Eye (tissue), 1 donor: ENCODE results near the gene CUL7.
A peak's percentile ranks its signal among the peaks of the same experiment; 100 is the strongest.
"Not testable (repeated sequence)": the region's sequence is repeated elsewhere in the genome, so short reads cannot be mapped to it uniquely, and the experiment has no call there.

Experiments
- DNase-seq: peaks from one replicate; pipeline ENCODE4 v3.0.0-alpha.2; 2015

Gene CUL7

DNA sequence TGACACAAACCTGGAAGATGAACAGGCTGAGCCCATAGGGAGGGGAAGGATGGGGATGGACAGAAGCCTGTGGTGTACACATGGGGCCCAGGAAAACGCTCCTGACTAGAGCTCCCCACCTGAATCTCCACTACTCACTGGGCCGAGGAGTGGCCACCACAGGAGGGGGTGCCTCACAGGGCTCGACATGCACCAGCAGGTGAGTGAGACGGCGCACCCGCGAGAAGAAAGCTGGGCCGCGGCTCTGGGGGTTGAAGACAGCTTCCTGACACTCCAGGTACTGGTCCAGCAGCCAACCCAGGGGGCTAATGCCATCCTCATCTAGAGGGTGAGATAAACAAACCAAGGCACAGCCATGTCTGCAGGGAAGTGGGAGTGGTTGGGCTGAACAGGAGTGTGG, 10.3 kb downstream of the CUL7 start:
- no peak for DNase-seq

DNA sequence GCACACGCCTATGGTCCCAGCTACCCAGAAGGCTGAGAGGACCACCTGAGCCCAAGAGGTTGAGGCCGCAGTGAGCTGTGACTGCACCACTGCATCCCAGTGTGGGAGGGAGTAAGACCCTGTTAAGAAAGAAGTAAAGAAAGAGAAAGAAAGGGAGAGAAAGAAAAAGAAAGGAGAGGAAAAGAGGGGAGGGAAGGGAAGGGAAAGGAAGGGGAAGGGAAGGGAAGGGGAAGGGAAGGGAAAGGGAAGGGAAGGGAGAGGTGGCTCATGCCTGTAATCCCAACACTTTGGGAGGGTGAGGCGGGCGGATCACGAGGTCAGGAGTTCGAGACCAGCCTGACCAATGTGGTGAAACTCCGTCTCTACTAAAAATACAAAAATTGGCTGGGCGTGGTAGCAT, 12.2 kb downstream of the CUL7 start:
- not testable (repeated sequence) for DNase-seq

DNA sequence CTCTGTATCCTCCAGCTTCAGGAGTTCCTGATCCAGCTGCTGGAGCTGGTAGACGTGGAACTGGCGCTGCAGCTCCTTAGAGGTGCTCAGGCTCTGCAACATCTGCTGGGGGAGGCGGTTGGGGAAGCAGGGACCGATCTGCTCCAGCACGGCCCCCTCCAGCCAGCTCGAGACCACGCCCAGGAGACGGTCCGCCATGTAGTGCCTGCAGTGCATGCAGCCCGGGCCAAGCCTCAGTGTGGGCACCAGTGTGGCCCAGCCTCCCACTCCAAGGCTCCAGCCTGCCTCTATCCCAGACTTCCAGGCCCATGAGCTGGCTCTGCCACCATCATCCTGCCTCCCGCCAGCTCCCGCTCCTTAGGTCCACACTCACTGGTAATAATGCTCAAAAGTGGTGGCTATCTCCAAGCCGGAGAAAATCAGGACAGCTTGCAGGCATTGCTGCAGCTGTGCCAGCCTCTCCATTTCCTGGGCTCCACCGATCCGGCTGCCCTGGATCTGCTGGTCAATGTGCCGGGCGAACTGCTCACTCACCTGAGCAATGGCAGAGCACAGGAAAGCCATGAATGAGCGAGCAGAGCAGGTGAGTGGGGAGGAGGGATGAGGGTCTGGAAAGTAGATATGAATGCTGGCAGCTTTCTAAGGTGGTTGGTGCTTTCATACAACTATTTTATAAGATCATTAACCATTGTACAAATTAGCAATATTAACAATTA, 13.0 kb downstream of the CUL7 start:
- no peak for DNase-seq

DNA sequence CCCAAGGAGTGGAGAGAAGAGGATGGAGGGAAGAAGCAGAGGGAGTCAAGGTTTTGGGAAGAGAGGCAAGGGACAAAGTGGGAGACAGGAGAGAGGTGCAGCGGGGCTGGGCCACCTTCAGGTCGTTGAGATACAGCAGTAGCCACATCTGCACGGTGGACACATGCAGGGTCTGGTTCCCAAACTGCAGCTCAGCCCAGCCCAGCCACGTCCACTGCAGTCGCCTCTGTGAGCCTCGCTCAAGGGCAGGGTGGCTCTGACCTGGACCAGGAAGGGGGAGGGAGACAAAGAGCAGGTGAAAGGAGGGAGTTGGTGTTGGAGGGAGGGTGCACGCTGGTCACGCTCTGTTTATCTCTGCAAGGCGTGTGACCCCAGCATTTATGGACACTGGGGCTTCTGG, 14.9 kb downstream of the CUL7 start:
- DNase-seq = no peak

DNA sequence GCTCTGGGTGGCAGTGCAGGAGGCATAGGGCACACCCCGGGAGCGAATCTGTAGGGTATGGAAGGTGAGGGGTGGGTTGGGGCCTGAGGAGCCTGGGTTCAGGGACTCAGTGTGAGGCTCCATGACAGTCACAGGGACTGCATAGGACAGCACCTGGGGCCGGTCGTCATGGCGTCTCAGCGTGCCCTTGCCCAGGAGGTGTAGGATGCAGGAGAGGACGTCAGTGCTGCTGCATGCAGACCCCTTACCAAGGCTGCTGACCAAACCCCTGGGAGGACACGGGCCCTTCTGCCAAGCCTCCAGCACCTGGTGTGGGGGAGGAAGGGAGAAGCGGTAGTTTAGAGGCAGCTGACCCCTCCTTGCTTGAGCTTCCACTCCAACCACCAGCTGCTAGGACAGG, 15.9 kb downstream of the CUL7 start:
- DNase-seq = no peak

DNA sequence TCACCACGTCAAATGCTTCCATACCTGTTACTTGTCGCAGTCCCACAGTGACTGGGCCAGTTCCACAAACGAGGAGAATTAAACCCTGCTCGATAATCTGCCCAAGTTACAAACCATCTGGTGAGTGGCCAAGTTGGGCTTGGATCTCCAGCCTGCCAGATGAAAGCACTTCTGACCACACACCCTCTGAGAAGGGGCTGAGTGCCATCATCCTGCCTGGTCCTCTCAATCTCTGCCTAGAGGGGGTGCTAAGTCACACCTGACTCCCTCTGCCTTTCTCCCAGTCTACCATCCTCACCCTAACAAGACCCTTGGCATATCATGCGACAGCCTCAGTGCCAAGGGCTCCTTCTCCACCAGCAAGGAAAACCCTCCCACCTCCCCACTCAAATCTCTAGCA, 16.5 kb downstream of the CUL7 start:
- no peak for DNase-seq

DNA sequence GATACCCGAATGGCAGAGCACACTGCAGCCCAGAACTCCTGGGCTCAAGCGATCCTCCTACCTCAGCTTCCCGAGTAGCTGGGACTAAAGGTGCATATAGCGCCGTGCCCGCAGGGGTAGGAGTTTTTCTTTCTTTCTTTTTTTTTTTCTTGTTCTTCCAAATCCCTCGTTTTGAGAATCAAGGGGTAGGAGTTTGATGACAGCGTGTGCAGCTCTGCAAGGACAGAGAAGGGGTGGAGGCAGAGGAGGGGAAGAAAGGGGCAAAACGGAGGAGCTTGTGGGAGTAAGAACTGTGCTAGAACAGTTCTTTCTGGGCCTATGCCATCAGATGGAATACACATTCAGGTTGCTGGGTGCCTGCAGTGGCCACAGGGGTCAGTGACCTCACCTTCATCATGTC, 16.9 kb downstream of the CUL7 start:
- DNase-seq = no peak

DNA sequence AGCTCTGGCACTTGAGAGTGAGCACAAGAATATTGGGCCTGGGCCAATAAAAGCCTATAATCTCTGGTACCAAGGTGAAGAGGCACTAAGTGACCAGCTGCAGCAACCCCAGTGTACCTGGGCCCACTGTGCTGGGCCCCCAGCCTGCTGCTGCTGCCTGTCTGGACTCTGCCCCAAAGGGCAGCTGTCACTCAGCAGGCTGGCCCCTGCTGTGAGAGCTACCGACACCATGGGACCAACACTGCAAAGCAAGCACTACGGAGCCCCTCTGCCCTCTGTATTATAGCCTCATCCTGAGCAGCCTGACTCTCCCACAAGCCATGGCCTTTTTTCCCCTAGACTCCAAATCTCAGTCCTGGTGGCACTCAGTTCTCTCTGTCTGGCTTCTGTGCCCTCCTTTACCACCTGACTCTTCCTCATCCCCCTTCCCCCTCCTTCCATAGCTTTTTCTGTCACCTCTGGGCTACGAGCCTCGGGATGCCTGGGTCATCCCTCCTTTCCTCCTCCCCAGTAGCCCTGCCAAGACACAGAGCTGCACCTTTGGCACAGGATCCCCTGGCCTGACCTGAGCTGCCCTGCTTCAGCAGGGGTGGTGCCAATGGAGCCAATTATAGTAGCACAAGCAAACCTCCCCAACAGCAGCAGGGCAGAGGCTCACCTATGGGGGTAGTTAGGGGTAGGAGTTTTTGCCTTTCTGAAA, 18.0 kb downstream of the CUL7 start:
- DNase-seq = no peak

DNA sequence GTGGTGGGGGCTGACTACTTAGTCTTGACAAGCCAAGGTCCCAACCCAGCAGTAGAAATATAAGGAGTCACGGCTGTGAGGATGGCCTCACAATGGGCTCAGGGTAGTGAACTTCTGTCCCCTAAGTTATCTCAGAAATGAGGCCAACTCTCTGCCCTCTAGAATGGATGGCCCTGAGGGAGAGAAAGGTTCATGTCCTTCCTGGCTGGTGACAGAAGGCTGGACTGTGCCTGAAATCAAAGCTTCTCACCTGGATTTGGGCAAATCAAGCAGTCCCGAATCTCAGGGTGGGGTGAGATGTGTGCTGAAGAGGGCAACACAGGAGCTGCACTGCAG, 19.5 kb downstream of the CUL7 start:
- DNase-seq = no peak

DNA sequence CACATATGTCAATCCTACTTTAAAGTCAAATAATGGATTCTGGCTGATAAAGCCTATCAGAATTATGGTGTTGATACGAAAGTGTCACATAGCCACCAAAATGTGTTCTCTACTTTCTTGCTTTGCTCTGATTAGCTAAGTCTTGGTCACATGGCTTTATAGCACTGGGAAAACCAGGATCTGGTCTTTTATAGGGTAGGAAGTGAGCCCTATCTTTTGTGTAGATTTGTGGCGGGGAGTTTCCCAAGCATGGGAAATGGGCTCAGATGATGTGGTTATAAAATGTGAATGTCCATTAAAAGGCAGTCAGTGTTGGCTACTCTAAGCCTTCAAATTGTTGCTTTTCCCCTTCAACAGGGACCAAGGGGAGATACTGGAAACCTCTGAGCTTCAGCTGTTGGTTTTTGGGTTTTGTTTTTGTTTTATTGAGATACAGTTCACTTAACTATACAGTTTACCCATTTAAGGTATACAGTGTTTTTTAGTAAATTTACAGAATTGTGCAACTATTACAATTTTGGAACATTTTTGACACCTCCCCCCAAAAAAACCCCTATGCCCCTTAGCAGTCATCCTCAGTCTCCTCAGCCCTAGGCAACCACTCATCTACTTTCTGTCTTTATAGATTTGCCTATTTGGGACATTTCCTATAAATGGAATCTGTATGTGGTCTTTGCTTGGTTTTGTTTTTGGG, 20.0 kb downstream of the CUL7 start:
- DNase-seq = no peak

DNA sequence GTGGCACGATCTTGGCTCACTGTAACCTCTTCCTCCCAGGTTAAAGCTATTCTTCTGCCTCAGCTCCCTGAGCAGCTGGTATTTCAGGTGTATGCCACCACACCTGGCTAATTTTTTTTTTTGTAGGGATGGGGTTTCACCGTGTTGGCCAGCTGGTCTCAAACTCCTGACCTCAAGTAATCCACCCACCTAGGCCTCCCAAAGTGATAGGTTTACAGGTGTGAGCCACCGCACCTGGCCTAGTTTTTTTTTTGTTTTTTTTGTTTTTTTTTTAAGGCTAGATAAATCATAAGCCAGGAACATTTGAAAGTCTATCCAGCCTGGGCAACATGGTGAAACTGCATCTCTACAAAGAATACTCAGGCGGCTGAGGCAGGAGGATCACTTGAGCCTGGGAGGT, 21.3 kb downstream of the CUL7 start:
- DNase-seq = no peak

DNA sequence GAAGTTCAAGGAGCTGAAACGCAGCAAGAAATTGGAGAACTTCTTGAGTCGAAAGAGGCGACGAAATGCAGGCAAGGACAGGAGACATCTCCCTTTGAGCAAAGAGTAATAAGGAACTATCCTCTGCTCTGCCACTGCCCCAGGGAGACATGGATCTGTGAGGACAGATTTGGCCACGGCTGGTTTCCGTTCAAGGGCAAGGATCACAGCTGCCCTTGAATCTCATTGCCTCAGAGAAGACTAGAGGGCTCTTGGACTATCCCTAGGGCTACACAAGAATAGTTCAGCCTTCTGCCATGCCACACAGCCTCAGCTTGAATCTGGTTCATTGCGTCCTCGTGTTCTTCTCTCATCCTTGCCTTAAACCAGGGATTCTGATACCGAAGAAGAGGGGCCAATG, 24.5 kb downstream of the CUL7 start:
- DNase-seq = no peak

DNA sequence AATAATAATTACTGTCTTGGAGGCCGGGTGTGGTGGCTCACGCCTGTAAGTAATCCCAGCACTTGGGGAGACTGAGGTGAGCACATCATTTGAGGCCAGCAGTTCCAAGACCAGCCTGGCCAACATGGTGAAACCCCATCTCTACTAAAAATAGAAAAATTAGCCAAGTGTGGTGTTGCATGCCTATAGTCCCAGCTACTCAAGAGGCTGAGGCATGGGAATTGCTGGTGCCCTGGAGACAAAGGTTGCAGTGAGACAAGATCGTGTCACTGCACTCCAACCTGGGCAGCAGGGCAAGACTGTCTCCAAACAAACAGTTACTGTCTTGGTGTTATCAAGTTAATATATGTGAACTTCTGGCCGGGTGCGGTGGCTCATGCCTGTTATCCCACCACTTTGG, 27.3 kb downstream of the CUL7 start:
- DNase-seq = no peak

DNA sequence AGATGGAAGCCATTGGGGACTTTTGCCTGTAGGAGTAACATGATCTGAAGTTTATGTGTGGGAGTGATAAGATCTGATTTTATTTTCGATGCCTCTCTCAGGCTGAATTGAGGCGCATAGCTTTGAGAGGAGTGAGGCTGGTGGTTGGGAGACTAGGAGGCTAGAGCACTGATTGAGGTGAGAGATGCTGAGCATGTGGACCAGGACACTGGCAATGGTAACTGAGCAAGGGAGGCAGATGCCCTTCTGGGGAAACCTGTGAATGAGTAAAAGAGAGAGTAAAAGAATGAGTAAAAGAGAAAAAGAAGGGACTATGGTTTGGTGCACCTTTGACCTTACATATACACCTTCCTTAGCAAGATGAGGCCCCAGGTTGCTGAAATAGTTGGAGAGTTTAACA, 29.2 kb downstream of the CUL7 start:
- no peak for DNase-seq

DNA sequence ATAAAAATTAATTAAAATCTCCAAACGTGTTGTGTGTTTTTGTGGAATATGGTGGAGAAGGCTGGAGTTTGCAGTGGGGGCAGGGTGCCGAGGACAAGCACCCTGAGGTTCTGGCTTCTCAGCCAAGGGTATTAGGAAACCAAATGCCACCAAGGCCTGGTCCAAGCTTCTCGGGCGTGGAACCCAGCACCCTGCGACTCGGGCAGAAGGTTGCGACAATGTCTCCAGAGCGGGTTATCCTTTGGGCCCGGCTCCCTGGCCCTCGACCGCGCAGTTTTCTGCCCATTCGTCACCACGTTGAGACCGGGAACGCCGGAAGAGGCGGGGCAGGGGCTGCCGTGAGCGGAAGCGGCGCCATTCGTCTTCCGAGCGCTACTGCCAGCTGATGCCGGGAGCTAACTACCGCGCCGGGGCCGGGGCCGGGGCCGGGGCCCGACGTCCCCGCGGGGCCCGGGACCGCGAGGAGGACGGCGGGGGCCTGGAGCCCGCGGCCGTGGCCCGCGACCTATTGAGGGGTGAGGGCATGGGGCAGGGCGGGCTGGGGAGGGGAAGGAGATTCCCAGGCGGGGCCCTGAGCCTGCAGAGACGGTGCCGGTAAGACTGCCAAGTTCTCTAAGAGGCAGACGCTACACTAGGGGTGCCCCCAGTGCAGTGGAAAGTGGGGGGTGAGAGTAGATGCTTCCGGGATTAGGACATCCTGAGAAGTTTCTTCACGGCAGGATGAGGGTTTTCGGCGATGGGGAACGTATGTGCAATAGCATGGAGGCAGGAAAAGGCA, 32.2 kb downstream of the CUL7 start, which contains the start of gene RRP36:
RRP36 (plus strand) TSS at position 354 of the 778 bp plus-strand sequence; CDS start at position 386, 32 bp downstream.
- DNase-seq = peak; percentile 86

DNA sequence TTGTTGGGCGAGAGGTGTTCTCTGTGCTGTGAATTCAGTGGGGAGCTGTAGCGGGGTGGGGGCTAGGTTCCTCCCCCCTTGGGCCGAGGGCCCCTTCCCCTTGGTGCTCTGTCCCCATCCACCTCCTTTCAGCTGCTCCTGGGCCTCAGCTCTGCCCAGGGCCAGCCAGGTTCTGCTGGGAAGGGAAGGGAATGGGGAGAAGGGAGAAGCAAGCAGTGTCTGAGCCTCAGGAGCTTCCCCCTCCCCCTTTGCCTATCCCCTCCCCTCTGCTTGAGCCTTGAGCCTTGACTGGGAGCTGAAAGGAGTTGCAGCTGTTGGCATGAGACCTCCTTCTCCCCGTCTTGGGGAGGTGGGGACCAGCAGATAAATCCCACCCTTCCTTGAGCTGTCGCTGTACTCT, 32.8 kb downstream of the CUL7 start:
- DNase-seq = no peak

DNA sequence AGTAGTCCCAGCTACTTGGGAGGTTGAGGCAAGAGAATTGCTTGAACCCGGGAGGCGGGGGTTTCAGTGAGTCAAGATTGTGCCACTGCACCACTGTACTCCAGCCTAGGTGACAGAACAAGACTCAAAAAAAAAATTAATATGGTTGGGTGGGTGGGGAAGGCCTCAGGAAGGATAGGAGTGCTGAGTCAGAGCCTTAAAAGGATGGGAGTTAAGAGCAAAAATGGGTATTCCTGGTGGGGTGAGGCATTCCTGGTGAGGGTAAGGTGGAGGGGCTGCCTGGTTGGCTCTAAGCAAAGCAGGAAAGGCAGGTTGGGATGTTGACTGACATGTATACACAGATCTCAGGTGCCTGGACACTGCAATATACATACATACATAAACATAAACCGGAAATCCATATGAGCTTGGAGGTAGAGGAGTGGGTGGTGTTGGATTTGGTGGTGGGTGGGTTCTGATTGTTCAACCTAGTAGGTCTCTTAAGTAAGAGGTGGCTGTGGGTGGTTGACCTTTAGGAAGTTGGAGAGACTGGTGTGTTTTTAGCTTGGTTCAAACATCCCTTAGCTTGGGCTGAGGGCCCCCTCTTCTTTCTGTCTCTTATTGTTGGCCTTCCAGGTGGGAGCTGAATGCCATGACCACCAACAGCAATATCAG, 33.5 kb downstream of the CUL7 start:
- DNase-seq = no peak

DNA sequence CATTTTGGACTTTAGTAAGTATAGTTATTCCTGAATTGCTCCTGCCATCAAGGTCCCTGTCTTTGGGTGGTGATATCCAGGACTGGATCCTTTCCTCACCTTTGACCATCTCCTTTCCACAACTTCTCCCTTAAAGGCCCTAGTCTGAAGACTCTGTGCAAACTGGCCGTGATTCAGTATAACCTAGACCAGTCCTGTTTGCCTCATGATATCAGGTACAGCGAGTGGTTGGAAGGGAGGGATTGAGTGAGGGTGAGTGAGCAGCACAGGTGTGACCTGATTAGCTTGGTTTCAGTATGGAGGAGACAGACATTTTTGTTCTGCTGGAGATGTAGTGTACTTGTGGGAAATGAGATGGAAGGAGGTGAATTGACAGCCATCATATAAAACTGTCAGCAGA, 34.5 kb downstream of the CUL7 start:
- DNase-seq = no peak

DNA sequence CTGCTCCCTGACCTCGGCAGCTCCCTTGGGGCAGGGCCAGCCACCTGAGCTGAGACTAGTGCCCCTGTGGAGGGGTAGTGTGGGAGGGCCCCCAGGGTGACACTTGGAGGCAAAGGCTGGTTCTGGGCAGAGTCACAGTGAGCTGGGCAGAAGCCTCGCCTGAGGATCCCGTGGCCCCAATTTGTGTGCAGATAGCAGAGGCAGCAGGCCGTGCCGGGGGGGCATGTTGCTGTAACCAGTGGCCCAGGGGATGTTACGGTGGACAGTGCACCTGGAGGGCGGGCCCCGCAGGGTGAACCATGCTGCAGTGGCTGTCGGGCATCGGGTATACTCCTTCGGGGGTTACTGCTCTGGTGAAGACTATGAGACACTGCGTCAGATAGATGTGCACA, 36.7 kb downstream of the CUL7 start:
- no peak for DNase-seq

DNA sequence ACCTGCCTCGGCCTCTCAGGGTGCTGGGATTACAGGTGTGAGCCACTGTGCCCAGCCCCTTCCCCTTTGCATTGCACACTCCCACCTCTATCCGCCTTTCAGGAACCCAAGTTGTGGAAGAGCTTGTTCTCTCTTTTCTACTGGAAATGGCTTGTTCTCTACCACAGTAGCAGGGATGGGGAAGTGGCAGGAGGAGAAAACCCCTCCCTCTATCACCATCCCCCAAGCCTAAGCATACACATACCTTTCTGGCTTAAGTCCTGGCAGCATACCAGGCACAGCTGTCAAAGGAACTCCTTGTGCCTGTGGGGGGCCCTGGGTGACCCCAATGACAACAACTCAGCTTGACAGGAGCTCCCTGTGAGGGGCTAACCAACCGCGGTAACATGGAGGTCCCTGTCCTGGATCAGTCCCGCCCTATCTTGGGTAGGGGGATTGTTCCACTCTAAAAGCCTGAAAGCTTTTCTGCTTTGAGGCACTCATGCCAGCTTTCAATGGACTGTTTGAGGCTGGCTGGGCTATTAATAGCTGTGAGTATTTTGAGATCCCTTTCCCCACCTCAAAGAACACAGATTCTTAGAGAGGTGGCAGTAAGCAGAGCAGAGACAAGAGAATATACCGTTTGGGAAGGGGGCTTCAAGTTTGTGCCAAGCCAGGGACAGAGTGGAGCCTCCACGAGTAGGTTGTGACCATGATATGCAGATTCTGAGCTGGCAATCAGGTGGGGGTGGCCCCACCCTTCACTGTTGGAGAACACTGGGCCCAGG, 37.3 kb downstream of the CUL7 start:
- no peak for DNase-seq

DNA sequence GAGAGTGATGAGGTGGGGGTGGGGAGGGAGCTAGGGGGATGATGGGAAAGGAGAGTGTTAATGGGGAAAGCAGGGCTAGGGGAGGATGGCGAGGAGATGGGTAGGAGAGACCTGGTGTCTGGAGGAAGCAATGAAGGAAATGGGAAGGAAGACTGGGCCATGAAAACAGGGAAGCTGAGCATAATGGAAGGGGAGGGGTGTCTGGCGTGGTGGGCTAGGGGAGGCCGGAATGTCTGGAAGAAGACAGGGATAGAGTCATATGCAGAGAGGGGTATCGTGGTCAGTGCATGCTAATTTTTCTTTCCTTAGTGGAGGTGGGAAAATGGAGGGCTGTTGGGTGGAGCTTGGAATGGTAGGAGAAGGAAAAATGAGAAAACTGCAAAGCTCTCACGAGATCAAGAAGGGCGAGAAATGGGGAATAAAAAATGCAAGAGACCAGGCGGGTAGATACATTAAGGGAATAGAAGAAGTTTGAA, 39.2 kb downstream of the CUL7 start:
- no peak for DNase-seq

DNA sequence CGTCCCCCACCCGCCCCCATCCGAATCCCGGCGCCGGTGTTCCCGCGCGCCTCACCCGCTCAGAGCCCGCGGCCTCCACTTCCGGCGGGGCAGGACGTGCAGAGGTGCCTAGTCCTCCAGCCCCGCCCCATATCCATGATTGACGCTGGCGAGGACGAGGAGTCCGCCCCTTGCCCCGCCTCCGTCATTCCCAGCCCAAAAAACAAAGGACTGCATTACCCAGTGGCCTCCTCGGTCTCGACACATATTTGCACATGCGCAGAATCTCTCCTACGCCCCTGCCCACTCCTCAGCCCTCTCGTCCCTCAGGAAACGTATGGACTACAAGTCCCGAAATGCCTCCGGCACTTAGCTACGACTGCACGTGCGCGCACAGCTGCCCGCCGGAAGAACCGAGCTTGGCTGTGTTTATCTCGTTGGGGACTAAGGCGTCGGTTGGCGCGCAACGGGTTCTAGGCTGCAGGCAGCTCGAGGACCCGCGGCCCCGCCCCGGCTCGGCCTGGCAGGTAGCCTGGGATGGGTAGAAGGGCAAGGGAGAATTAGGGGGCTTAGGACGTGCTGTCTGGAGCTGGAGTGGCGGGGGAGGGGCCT, 39.7 kb downstream of the CUL7 start, which contains the start of the genes KLHDC3 and MEA1:
KLHDC3 (plus strand) TSS at position 407 of the 591 bp plus-strand sequence. CDS start 2,944 bp downstream, outside the sequence.
MEA1 (minus strand) TSS at position 104 of the 591 bp plus-strand sequence. CDS start 133 bp downstream, outside the sequence.
- DNase-seq = peak; percentile 100
